Naive thymus-derived CD4-positive, alpha-beta T cell (primary cell): ENCODE data around the gene INSC. TPM values are rescaled to one million over a fixed set of nuclear protein-coding genes. Genes with fewer than 3 reads are reported as not detected.

Source experiments
- ATAC-seq: fragments of 150-1000 bp; cut with Tn5 transposase; 2 replicates; pipeline ENCODE4 v1.10.0; 2021; ENCODE audit warnings: mild to moderate bottlenecking, moderate library complexity
- CTCF ChIA-PET: fragments of 350-600 bp; sonication (Branson Sonifier 250); formaldehyde crosslinking; loops from one replicate; lab custom pipeline; 2021; ENCODE audit warnings: antibody characterized with exemption; lab: Charles Lee
- POLR2A ChIA-PET: fragments of 350-600 bp; sonication (Branson Sonifier 250); formaldehyde crosslinking; loops from one replicate; lab custom pipeline; 2021; ENCODE audit warnings: antibody characterized with exemption, inconsistent platforms; lab: Charles Lee
- DNase-seq, 9 donors: peaks; one replicate each; pipeline versions ENCODE4 v3.0.0 to v3.0.0-alpha.2; 2020 to 2022; ENCODE audit warnings: mixed read lengths in 1 of 9
- H3K27ac ChIP-seq: one replicate; pipeline ENCODE4 v1.7.0; 2013; ENCODE audit warnings: mild to moderate bottlenecking, low read depth, low read length, moderate library complexity
- H3K27me3 ChIP-seq, 2 donors: one replicate each; pipeline ENCODE4 v1.7.0; 2013; ENCODE audit warnings: low read length in 2 of 2, mild to moderate bottlenecking in 2 of 2, moderate library complexity in 2 of 2; ENCODE audit not compliant: control insufficient read depth in 2 of 2, insufficient read depth in 2 of 2
- H3K36me3 ChIP-seq, 3 experiments: 1 replicate in 2 of 3; 2 replicates in 1 of 3; pipeline ENCODE4 v1.7.0; 2013; ENCODE audit warnings: low read length in 3 of 3, mild to moderate bottlenecking in 3 of 3, moderate library complexity in 1 of 3; ENCODE audit not compliant: insufficient read depth in 3 of 3, control insufficient read depth in 2 of 3
- H3K4me1 ChIP-seq, 2 donors: one replicate each; pipeline ENCODE4 v1.7.0; 2013; ENCODE audit warnings: low read length in 2 of 2, mild to moderate bottlenecking in 2 of 2, moderate library complexity in 1 of 2; ENCODE audit not compliant: control insufficient read depth in 2 of 2, insufficient read depth in 2 of 2
- H3K4me3 ChIP-seq: 2 replicates; pipeline ENCODE4 v1.7.0; 2013; ENCODE audit warnings: mild to moderate bottlenecking, low read length
- H3K9me3 ChIP-seq, 3 experiments: 1 replicate in 2 of 3; 2 replicates in 1 of 3; pipeline ENCODE4 v1.7.0; 2013; ENCODE audit warnings: low read length in 3 of 3; ENCODE audit not compliant: control insufficient read depth in 2 of 3
- H3K27ac Mint-ChIP-seq, 9 donors: one replicate each; pipeline ENCODE4 v1.8.0; 2020 to 2022; ENCODE audit warnings: mixed read lengths in 9 of 9, mild to moderate bottlenecking in 8 of 9, moderate library complexity in 5 of 9, inconsistent platforms in 2 of 9
- H3K27me3 Mint-ChIP-seq, 5 donors: one replicate each; pipeline ENCODE4 v1.8.0; 2021 to 2022; ENCODE audit warnings: mixed read lengths in 5 of 5, mild to moderate bottlenecking in 1 of 5
- H3K36me3 Mint-ChIP-seq, 5 donors: one replicate each; pipeline ENCODE4 v1.8.0; 2020 to 2022; ENCODE audit warnings: mixed read lengths in 5 of 5, mild to moderate bottlenecking in 3 of 5, inconsistent platforms in 1 of 5
- H3K4me1 Mint-ChIP-seq, 7 donors: one replicate each; pipeline ENCODE4 v1.8.0; 2020 to 2022; ENCODE audit warnings: mixed read lengths in 7 of 7, mild to moderate bottlenecking in 3 of 7, inconsistent platforms in 1 of 7
- H3K4me3 Mint-ChIP-seq, 10 donors: one replicate each; pipeline ENCODE4 v1.8.0; 2020 to 2022; ENCODE audit warnings: mild to moderate bottlenecking in 10 of 10, mixed read lengths in 10 of 10, moderate library complexity in 6 of 10, inconsistent platforms in 2 of 10
- H3K9me3 Mint-ChIP-seq, 11 donors: one replicate each; pipeline ENCODE4 v1.8.0; 2020 to 2022; ENCODE audit warnings: mixed read lengths in 11 of 11, mild to moderate bottlenecking in 4 of 11, inconsistent platforms in 1 of 11, moderate library complexity in 1 of 11
- intact Hi-C, 2 donors: fragments of 100-400 bp; cut with micrococcal nuclease; formaldehyde crosslinking; loops; one replicate each; pipeline ENCODE4 v1.15.1; 2023
- polyA plus RNA-seq, 2 donors: library from polyadenylated mRNA; unstranded; fragments of 300-500 nt; fragmentation: Illumina TruSeq; gene quantifications; one replicate each; pipeline ENCODE4 v1.2.3, GENCODE V29; 2021
- total RNA-seq, 6 experiments: library from RNA in 5 of 6; stranded (reverse) in 5 of 6; gene quantifications; 1 replicate in 5 of 6; 2 replicates in 1 of 6; pipeline ENCODE4 v1.2.3 and lab custom pipeline; 2021 to 2026

Gene INSC
- total and polyA plus RNA-seq, 7 experiments from 2014 or later, result 0.14 to 0.56 (median 0.22) TPM; not detected in 2

- CTCF ChIA-PET, result interaction anchor here (0.6 to 5.9 kb wide), 10 partner anchors 10 to 716 kb away, joined by 3 to 110 read pairs (median 4); no protein-coding TSS in a partner anchor
- Histone ChIP-seq H3K36me3 (no peaks in the 10 kb centered on the region), H3K4me3 (peak overlapping the region; percentile 41), H3K27ac (no peak overlapping the region), H3K4me1 (peaks cover 6 to 14% of the 10 kb centered on the region in 2 donors), H3K27me3 (peaks cover 4% of the 10 kb centered on the region in 2 donors), H3K9me3 (no peaks in the 10 kb centered on the region)
- Mint-ChIP-seq H3K9me3 (peaks cover 0 to 10% (median 3%) of the 10 kb centered on the region in 11 donors), H3K27me3 (peaks cover 9 to 47% (median 14%) of the 10 kb centered on the region in 5 donors), H3K4me3 (peak overlapping the region; percentile 76 to 95 (median 86)), H3K27ac (peak overlapping the region in 4 of 9 donors; percentile 29 to 86 (median 56)), H3K36me3 (peaks cover 0 to 1% (median 0%) of the 10 kb centered on the region in 5 donors), H3K4me1 (peaks cover 12 to 23% (median 17%) of the 10 kb centered on the region in 7 donors)
- POLR2A ChIA-PET, result interaction anchor here (1.1 to 1.2 kb wide), 2 partner anchors 168 to 756 kb away, joined by 3 to 5 read pairs; no protein-coding TSS in a partner anchor
- peak; percentile 88 for ATAC-seq
- DNase-seq, result peak; percentile 66 to 86 (median 75)
- intact Hi-C loops, result loop anchor here (1.0 to 10.0 kb wide), 12 partner anchors 100 to 1610 kb away; partner anchors contain the start of genes PSMA1 (in 2 of the 2), BTBD10 (in 1 of the 2), COPB1 (in 1 of the 2) and FAR1 (in 1 of the 2)
These were observed 40.2 kb upstream of the INSC start for GRCh38 chr11:15074206-15075161.

GRCh38 chr11:15075162-15075526 lies 39.6 kb upstream of the INSC start:
- Mint-ChIP-seq H3K9me3 (peaks cover 0 to 5% (median under 1%) of the 10 kb centered on the region in 11 donors), H3K4me3 (peak overlapping the region in 6 of 10 donors; percentile 84 to 95 (median 88)), H3K27me3 (peaks cover 9 to 49% (median 14%) of the 10 kb centered on the region in 5 donors), H3K27ac (peak overlapping the region in 2 of 9 donors; percentile 54 to 60), H3K36me3 (no peaks in the 10 kb centered on the region), H3K4me1 (peaks cover 12 to 23% (median 17%) of the 10 kb centered on the region in 7 donors)
- Histone ChIP-seq H3K27ac (no peak overlapping the region), H3K9me3 (no peaks in the 10 kb centered on the region), H3K27me3 (peaks cover 4% of the 10 kb centered on the region in 2 donors), H3K36me3 (no peaks in the 10 kb centered on the region), H3K4me1 (peaks cover 6 to 14% of the 10 kb centered on the region in 2 donors), H3K4me3 (peak overlapping the region; percentile 41)
- ATAC-seq (no peak), DNase-seq (peak in 1 of 9 donors; percentile 3)
- ChIA-PET CTCF (interaction anchor here (0.6 to 5.9 kb wide), 10 partner anchors 9 to 717 kb away, joined by 3 to 110 read pairs (median 4); no protein-coding TSS in a partner anchor), POLR2A (interaction anchor here (1.2 kb wide), 1 partner anchor 168 kb away, joined by 5 read pairs; no protein-coding TSS in a partner anchor)
- intact Hi-C loops, result loop anchor here (1.0 to 10.0 kb wide), 10 partner anchors 101 to 1610 kb away; partner anchors contain the start of genes PSMA1 (in 2 of the 2), BTBD10 (in 1 of the 2), COPB1 (in 1 of the 2) and FAR1 (in 1 of the 2)

GRCh38 chr11:15091175-15091574 lies 23.5 kb upstream of the INSC start:
- no peak overlapping the region for H3K27ac Mint-ChIP-seq
- H3K4me3 Mint-ChIP-seq, result no peak overlapping the region
- no peaks in the 10 kb centered on the region for H3K9me3 ChIP-seq
- peaks cover 0 to 10% (median 2%) of the 10 kb centered on the region in 11 donors for H3K9me3 Mint-ChIP-seq
- H3K4me1 ChIP-seq, result no peaks in the 10 kb centered on the region
- H3K4me3 ChIP-seq, result no peak overlapping the region
- no peak overlapping the region for H3K27ac ChIP-seq
- no peaks in the 10 kb centered on the region for H3K36me3 ChIP-seq
- DNase-seq, result no peak
- H3K27me3 ChIP-seq, result no peaks in the 10 kb centered on the region
- POLR2A ChIA-PET, result no interaction called here
- no peak for ATAC-seq
- intact Hi-C loops, result no loop called here
- peaks cover 8 to 39% (median 10%) of the 10 kb centered on the region in 5 donors for H3K27me3 Mint-ChIP-seq
- CTCF ChIA-PET, result no interaction called here
- no peaks in the 10 kb centered on the region for H3K4me1 Mint-ChIP-seq
- H3K36me3 Mint-ChIP-seq, result peaks cover 0 to 3% (median 0%) of the 10 kb centered on the region in 5 donors

- Mint-ChIP-seq H3K36me3 (peaks cover 0 to 3% (median 0%) of the 10 kb centered on the region in 5 donors), H3K9me3 (peaks cover 0 to 8% (median 2%) of the 10 kb centered on the region in 11 donors), H3K4me3 (no peak overlapping the region), H3K27me3 (peaks cover 9 to 41% (median 12%) of the 10 kb centered on the region in 5 donors), H3K27ac (no peak overlapping the region), H3K4me1 (no peaks in the 10 kb centered on the region)
- ChIA-PET POLR2A (no interaction called here), CTCF (no interaction called here)
- Histone ChIP-seq H3K9me3 (no peaks in the 10 kb centered on the region), H3K4me3 (no peak overlapping the region), H3K27me3 (no peaks in the 10 kb centered on the region), H3K4me1 (no peaks in the 10 kb centered on the region), H3K27ac (no peak overlapping the region), H3K36me3 (no peaks in the 10 kb centered on the region)
- no peak for DNase-seq
- intact Hi-C loops, result no loop called here
- ATAC-seq, result no peak
These were observed 23.1 kb upstream of the INSC start for GRCh38 chr11:15091625-15092024.

GRCh38 chr11:15093432-15093831 lies 21.3 kb upstream of the INSC start:
- POLR2A ChIA-PET, result no interaction called here
- Histone ChIP-seq H3K27me3 (no peaks in the 10 kb centered on the region), H3K9me3 (no peaks in the 10 kb centered on the region), H3K4me3 (no peak overlapping the region), H3K36me3 (no peaks in the 10 kb centered on the region), H3K4me1 (no peaks in the 10 kb centered on the region), H3K27ac (no peak overlapping the region)
- intact Hi-C loops, result no loop called here
- Mint-ChIP-seq H3K27ac (no peak overlapping the region), H3K4me1 (no peaks in the 10 kb centered on the region), H3K9me3 (peaks cover 0 to 2% (median 0%) of the 10 kb centered on the region in 11 donors), H3K36me3 (peaks cover 0 to 4% (median 0%) of the 10 kb centered on the region in 5 donors), H3K4me3 (no peak overlapping the region), H3K27me3 (peaks cover 16 to 38% (median 24%) of the 10 kb centered on the region in 5 donors)
- no peak for ATAC-seq
- CTCF ChIA-PET, result no interaction called here
- DNase-seq, result no peak

- ATAC-seq, result no peak
- POLR2A ChIA-PET, result no interaction called here
- Mint-ChIP-seq H3K36me3 (peaks cover 0 to 4% (median 0%) of the 10 kb centered on the region in 5 donors), H3K27ac (no peak overlapping the region), H3K27me3 (peaks cover 15 to 40% (median 32%) of the 10 kb centered on the region in 5 donors), H3K4me3 (no peak overlapping the region), H3K9me3 (peaks cover 0 to 2% (median 0%) of the 10 kb centered on the region in 11 donors), H3K4me1 (no peaks in the 10 kb centered on the region)
- Histone ChIP-seq H3K27me3 (no peaks in the 10 kb centered on the region), H3K27ac (no peak overlapping the region), H3K4me1 (no peaks in the 10 kb centered on the region), H3K36me3 (no peaks in the 10 kb centered on the region), H3K9me3 (no peaks in the 10 kb centered on the region), H3K4me3 (no peak overlapping the region)
- CTCF ChIA-PET, result interaction anchor here (0.7 to 1.2 kb wide), 2 partner anchors 13 to 56 kb away, joined by 3 to 4 read pairs; no protein-coding TSS in a partner anchor
- intact Hi-C loops, result no loop called here
- DNase-seq, result no peak
These were observed 18.9 kb upstream of the INSC start for GRCh38 chr11:15095736-15096228.
